Panc1 (cell line): ENCODE results near the gene MAGI2. TPM values are rescaled to one million over a fixed set of nuclear protein-coding genes. Genes with fewer than 3 reads are reported as not detected.

ENCODE experiments used
- ATAC-seq: fragments of 200-7000 bp; cut with Tn5 transposase; 2 replicates; pipeline ENCODE4 v1.9.1; 2020; ENCODE audit warnings: mild to moderate bottlenecking, moderate library complexity
- BruUV-seq: library from RNA; stranded (reverse); fragments of 400-500 nt; replicated peaks from 2 replicates; lab custom pipeline; 2021; lab: Mats Ljungman, UMichigan
- CTCF ChIA-PET: fragments of 300-600 bp; sonication (Branson Sonifier 250); formaldehyde crosslinking; loops from one replicate; lab custom pipeline; 2022; ENCODE audit warnings: antibody characterized with exemption; lab: Charles Lee
- POLR2A ChIA-PET: fragments of 300-600 bp; sonication (Branson Sonifier 250); formaldehyde crosslinking; loops from one replicate; lab custom pipeline; 2022; ENCODE audit warnings: antibody characterized with exemption; lab: Charles Lee
- DNase-seq: peaks from one replicate; pipeline ENCODE4 v3.0.0-alpha.2; 2010; ENCODE audit warnings: low read depth, low spot score
- H3K27ac ChIP-seq: 2 replicates; pipeline ENCODE4 v1.5.1; 2011; ENCODE audit warnings: mild to moderate bottlenecking, low read length, inconsistent platforms
- H3K27me3 ChIP-seq: fragments of 200-500 bp; sonication (Bioruptor generic); 2 replicates; pipeline ENCODE4 v1.6.0; 2014; ENCODE audit warnings: low read length, inconsistent platforms; ENCODE audit not compliant: control insufficient read depth, insufficient read depth
- H3K36me3 ChIP-seq: fragments of 200-500 bp; sonication (Bioruptor generic); 2 replicates; pipeline ENCODE4 v1.5.1; 2014; ENCODE audit warnings: inconsistent platforms, mild to moderate bottlenecking, low read length, moderate library complexity; ENCODE audit not compliant: control insufficient read depth, insufficient read depth
- H3K4me1 ChIP-seq: 2 replicates; pipeline ENCODE4 v1.5.1; 2011; ENCODE audit warnings: inconsistent platforms, mild to moderate bottlenecking, low read length, moderate library complexity; ENCODE audit not compliant: control insufficient read depth, insufficient read depth
- H3K4me3 ChIP-seq, 2 experiments: 2 replicates each; pipeline ENCODE4 v1.5.1; 2011 to 2012; ENCODE audit warnings: low read depth in 2 of 2, low read length in 2 of 2, mild to moderate bottlenecking in 2 of 2, inconsistent platforms in 1 of 2, moderate library complexity in 1 of 2
- H3K9me3 ChIP-seq: fragments of 200-500 bp; sonication (Bioruptor generic); 2 replicates; pipeline ENCODE4 v1.5.1; 2014; ENCODE audit warnings: low read depth, mild to moderate bottlenecking, inconsistent platforms, low read length, moderate library complexity; ENCODE audit not compliant: control insufficient read depth, insufficient read depth
- POLR2AphosphoS5 ChIP-seq: IDR thresholded peaks from 2 replicates; pipeline ENCODE4 v1.6.1; 2012; ENCODE audit warnings: mild to moderate bottlenecking, low read depth, low read length, moderate library complexity
- SIN3A ChIP-seq: IDR thresholded peaks from 2 replicates; pipeline ENCODE4 v1.6.1; 2012; ENCODE audit warnings: low read depth, mild to moderate bottlenecking, low read length, moderate library complexity, borderline replicate concordance; ENCODE audit not compliant: insufficient read depth
- TCF7L2 ChIP-seq: IDR thresholded peaks from 2 replicates; pipeline ENCODE4 v1.6.1; 2011; ENCODE audit warnings: mild to moderate bottlenecking, low read depth, low read length, inconsistent platforms
- in situ Hi-C: cut with HindIII; loops from 2 replicates; pipeline ENCODE4 v1.10.0; 2016; ENCODE audit warnings: low sequenced_read_pairs, low pct_unique_long_range_greater_than_20kb
- intact Hi-C: fragments of 100-400 bp; cut with micrococcal nuclease; formaldehyde crosslinking; loops from one replicate; pipeline ENCODE4 v1.10.0; 2022; ENCODE audit not compliant: unreplicated experiment
- total RNA-seq: library from RNA; stranded (reverse); gene quantifications from one replicate; pipeline ENCODE4 v1.2.1, GENCODE V29; 2021; ENCODE audit not compliant: unreplicated experiment
- TF ChIP-seq, protein P1 (sequence below), 2 experiments: IDR thresholded peaks; 2 replicates each; pipeline ENCODE4 v1.6.1; 2011 to 2012; ENCODE audit warnings: low read depth in 2 of 2, control low read depth in 1 of 2, low read length in 1 of 2, mild to moderate bottlenecking in 1 of 2, moderate library complexity in 1 of 2; ENCODE audit not compliant: insufficient read depth in 1 of 2
- TF ChIP-seq, protein P2 (sequence below): fragments of 450-650 bp; IDR thresholded peaks from 2 replicates; pipeline ENCODE4 v1.5.1; 2017; ENCODE audit warnings: mild to moderate bottlenecking

MAGI2 gene
- total RNA-seq, 1 experiment from 2014 or later = 5.4 TPM

DNA sequence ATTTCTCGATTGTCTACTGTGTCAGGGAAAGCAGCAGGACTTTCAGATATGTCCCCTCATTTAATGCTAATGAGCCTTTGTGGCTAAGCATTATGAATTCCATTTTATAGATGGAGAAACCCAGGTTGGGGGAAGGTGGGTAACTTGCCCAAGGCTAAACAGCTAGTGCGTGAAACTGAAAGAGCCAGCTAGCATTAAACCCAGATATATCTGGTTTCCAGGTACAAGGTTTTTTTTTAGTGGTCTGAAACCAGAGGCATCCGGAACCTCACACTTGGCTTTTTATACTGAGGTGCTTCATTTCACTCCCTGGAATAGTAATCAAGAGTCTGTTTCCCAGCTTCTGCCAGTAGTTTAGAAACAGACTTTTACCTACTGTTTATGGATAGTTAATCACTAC is 960.1 kb downstream of the MAGI2 start:
- no peaks in the 10 kb centered on the region for H3K4me1 ChIP-seq
- no peaks in the 10 kb centered on the region for H3K36me3 ChIP-seq
- H3K9me3 ChIP-seq = no peaks in the 10 kb centered on the region
- no peaks in the 10 kb centered on the region for H3K27me3 ChIP-seq
- CTCF ChIA-PET = no interaction called here
- DNase-seq (no peak), ATAC-seq (no peak)
- TF ChIP-seq TCF7L2 = no peak
- TF ChIP-seq POLR2AphosphoS5 = no peak
- no peak for TF ChIP-seq SIN3A
- TF ChIP-seq, protein P1, sequence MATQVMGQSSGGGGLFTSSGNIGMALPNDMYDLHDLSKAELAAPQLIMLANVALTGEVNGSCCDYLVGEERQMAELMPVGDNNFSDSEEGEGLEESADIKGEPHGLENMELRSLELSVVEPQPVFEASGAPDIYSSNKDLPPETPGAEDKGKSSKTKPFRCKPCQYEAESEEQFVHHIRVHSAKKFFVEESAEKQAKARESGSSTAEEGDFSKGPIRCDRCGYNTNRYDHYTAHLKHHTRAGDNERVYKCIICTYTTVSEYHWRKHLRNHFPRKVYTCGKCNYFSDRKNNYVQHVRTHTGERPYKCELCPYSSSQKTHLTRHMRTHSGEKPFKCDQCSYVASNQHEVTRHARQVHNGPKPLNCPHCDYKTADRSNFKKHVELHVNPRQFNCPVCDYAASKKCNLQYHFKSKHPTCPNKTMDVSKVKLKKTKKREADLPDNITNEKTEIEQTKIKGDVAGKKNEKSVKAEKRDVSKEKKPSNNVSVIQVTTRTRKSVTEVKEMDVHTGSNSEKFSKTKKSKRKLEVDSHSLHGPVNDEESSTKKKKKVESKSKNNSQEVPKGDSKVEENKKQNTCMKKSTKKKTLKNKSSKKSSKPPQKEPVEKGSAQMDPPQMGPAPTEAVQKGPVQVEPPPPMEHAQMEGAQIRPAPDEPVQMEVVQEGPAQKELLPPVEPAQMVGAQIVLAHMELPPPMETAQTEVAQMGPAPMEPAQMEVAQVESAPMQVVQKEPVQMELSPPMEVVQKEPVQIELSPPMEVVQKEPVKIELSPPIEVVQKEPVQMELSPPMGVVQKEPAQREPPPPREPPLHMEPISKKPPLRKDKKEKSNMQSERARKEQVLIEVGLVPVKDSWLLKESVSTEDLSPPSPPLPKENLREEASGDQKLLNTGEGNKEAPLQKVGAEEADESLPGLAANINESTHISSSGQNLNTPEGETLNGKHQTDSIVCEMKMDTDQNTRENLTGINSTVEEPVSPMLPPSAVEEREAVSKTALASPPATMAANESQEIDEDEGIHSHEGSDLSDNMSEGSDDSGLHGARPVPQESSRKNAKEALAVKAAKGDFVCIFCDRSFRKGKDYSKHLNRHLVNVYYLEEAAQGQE (IDR thresholded peaks at IDR 0.05; ENCODE audit: insufficient read depth in 1 of 2, low read depth in 2 of 2, low read length in 1 of 2) = no peak
- TF ChIP-seq, protein P2, sequence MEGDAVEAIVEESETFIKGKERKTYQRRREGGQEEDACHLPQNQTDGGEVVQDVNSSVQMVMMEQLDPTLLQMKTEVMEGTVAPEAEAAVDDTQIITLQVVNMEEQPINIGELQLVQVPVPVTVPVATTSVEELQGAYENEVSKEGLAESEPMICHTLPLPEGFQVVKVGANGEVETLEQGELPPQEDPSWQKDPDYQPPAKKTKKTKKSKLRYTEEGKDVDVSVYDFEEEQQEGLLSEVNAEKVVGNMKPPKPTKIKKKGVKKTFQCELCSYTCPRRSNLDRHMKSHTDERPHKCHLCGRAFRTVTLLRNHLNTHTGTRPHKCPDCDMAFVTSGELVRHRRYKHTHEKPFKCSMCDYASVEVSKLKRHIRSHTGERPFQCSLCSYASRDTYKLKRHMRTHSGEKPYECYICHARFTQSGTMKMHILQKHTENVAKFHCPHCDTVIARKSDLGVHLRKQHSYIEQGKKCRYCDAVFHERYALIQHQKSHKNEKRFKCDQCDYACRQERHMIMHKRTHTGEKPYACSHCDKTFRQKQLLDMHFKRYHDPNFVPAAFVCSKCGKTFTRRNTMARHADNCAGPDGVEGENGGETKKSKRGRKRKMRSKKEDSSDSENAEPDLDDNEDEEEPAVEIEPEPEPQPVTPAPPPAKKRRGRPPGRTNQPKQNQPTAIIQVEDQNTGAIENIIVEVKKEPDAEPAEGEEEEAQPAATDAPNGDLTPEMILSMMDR = no peak
- BruUV-seq = no TSS peak
- POLR2A ChIA-PET = no interaction called here
- no peak overlapping the region for H3K4me3 ChIP-seq
- intact Hi-C loops = no loop called here
- no peak overlapping the region for H3K27ac ChIP-seq
- in situ Hi-C loops = no loop called here

DNA sequence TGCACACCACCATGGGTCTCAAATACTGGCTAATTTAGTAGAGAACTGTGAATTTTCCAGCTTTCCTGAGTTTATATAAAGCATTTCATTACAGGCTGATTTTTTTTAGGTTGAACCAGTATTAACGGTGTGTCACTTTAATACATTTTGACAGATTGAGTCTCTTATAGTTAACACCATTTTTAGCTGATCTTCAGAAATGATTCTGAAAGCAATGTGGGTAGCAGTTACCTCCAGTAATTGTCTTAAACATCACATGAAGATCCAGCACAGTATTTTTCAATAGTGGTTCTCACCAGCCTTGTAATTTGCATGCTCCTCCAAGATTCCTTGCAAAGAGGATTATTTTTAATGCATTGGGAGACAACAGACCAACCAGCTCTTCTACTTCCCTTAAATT is 961.3 kb downstream of the MAGI2 start:
- no peaks in the 10 kb centered on the region for H3K27me3 ChIP-seq
- H3K4me1 ChIP-seq = no peaks in the 10 kb centered on the region
- BruUV-seq = no TSS peak
- intact Hi-C loops (no loop called here), in situ Hi-C loops (no loop called here)
- H3K9me3 ChIP-seq = no peaks in the 10 kb centered on the region
- no peak overlapping the region for H3K4me3 ChIP-seq
- ATAC-seq (no peak), DNase-seq (no peak)
- ChIA-PET CTCF (no interaction called here), POLR2A (no interaction called here)
- no peak overlapping the region for H3K27ac ChIP-seq
- no peaks in the 10 kb centered on the region for H3K36me3 ChIP-seq
- no peak for TF ChIP-seq POLR2AphosphoS5
- TF ChIP-seq, protein P1 (IDR thresholded peaks at IDR 0.05; ENCODE audit: insufficient read depth in 1 of 2, low read depth in 2 of 2, low read length in 1 of 2) = no peak
- TF ChIP-seq SIN3A = no peak
- TF ChIP-seq, protein P2 = no peak
